Cardiac atrium fibroblast (primary cell): ENCODE measurements around the gene HMGXB4. TPM values are rescaled to one million over a fixed set of nuclear protein-coding genes. Genes with fewer than 3 reads are reported as not detected.

Experiments
- total RNA-seq: library from RNA; depleted of rRNA; stranded (reverse); fragments of >200 nt; gene quantifications from 2 replicates; pipeline ENCODE4 v1.2.3, GENCODE V29; 2015

Gene HMGXB4, protein sequence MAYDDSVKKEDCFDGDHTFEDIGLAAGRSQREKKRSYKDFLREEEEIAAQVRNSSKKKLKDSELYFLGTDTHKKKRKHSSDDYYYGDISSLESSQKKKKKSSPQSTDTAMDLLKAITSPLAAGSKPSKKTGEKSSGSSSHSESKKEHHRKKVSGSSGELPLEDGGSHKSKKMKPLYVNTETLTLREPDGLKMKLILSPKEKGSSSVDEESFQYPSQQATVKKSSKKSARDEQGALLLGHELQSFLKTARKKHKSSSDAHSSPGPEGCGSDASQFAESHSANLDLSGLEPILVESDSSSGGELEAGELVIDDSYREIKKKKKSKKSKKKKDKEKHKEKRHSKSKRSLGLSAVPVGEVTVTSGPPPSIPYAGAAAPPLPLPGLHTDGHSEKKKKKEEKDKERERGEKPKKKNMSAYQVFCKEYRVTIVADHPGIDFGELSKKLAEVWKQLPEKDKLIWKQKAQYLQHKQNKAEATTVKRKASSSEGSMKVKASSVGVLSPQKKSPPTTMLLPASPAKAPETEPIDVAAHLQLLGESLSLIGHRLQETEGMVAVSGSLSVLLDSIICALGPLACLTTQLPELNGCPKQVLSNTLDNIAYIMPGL
- total RNA-seq, result 8.7 and 14.4 TPM in 2 replicates

DNA sequence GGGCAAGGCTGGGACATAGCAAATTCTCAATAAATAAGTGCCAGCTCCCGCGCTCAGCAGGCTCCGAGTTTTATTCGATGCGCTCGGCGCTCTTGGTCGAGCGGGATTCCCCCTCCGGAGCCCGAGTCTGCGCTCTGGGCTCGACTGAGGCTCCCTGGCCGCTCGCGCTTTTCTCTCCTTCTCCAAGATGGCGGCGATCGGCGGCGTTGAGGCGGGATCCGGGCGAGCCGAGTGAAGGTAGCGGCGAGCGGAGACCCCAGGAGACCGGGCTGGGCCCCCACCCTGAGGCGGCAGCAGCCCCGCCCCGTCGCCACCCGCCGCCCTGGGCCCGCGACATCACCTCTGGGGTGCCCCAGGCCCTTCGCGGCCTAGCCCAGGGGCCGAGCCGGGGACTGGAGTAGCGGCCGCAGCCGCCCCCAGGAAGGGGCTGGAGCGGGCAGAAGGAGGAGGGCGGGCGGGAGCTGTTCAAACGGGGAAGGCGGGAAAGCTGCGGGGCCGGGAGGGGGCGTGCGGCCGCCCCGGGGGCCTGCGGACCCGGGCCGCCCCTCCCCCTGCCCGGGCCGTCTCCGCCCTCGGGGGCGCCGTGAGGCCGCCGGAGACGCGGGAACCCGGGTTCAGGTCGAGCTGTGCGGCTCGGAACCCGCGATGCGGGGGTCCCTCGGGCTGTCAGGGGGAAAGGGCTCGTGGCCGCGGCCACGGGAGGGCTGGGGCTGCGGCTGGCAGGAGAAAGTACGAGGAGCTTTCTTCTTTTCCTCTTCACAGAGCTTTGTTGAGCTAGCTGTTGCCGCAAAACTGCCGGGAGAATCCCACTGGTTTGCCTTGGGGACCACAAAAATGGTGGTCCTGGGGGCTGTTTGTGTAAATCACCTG lies at the start of gene HMGXB4:
Gene HMGXB4 (plus strand): TSS at position 173 of the 870 bp plus-strand sequence. CDS start 4,898 bp downstream, outside the sequence.

DNA sequence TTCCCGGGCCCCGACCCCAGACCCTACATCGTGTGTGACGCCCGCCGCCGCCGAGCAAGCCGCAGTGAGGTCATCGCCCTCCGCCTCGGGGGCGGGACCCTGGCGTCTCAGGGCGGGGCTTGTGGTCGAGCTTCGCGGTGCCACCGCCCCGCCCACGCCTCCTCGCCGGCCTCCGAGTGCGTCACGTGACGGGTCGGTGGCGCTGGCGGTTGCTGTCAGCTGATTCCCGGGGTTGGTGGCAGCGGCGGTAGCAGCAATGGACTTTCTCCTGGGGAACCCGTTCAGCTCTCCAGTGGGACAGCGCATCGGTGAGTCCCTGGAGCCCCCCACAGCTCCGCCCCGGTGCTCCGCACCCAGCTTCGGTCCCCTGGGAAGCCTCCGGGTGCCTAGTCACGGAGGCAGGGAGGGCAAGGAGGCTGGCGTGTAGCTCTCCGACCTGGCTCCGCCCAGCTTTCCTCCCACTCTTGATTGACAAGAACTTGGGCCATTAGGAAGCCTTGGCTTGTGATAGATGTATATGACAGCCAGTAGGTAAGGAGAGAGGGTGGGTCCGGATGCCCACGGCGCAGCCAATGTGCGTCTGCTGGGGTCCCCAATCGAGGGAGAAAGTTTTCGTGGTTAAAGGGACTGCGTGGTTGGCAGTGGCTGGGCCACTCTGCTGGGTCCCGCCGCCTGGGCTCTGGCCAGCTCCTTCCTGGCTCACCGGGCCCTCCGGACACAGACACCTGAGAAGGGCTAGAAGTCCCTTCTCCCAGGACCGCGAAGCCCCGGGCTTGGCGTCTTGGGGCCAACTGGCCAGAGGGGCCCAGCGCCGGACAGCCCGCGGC lies 42.6 kb downstream of the HMGXB4 start, which contains the start of gene TOM1:
Gene TOM1 (plus strand): TSS at position 222 of the 827 bp plus-strand sequence. CDS start 35 bp downstream, at position 257.

Other genes with a start within 250 kb of the HMGXB4 start
- gene ISX, start 191.3 kb upstream of the HMGXB4 start, total RNA-seq, result not detected in 2 replicates
- 38.2 and 50.2 TPM in 2 replicates for gene TOM1, start 42.4 kb downstream of the HMGXB4 start, total RNA-seq
- gene HMOX1, start 123.6 kb downstream of the HMGXB4 start, total RNA-seq, result 70.3 and 103 TPM in 2 replicates
- 14.1 and 21.9 TPM in 2 replicates for gene MCM5, start 142.6 kb downstream of the HMGXB4 start, total RNA-seq